Common myeloid progenitor, CD34-positive (primary cell): Measurements from ENCODE around the gene LIN7C.

Experiments
- CTCF ChIA-PET: fragments of 350-600 bp; sonication (Branson Sonifier 250); formaldehyde crosslinking; loops from one replicate; lab custom pipeline; 2021; ENCODE audit warnings: antibody characterized with exemption; lab: Charles Lee
- POLR2A ChIA-PET: fragments of 350-600 bp; sonication (Branson Sonifier 250); formaldehyde crosslinking; loops from one replicate; lab custom pipeline; 2021; ENCODE audit warnings: antibody characterized with exemption; lab: Charles Lee
- DNase-seq, 3 donors: peaks; one replicate each; pipeline versions ENCODE4 v3.0.0 to v3.0.0-alpha.2; 2013
- H3K27ac ChIP-seq, 2 experiments: 1 replicate in 1 of 2; 2 replicates in 1 of 2; pipeline ENCODE4 v1.7.0; 2013; ENCODE audit warnings: inconsistent platforms in 2 of 2, low read length in 2 of 2, mild to moderate bottlenecking in 2 of 2, low read depth in 1 of 2, moderate library complexity in 1 of 2; ENCODE audit not compliant: severe bottlenecking in 2 of 2, insufficient read depth in 1 of 2, poor library complexity in 1 of 2
- H3K27me3 ChIP-seq, 5 experiments: replicated peaks in 2 of 5; 1 replicate in 3 of 5; 2 replicates in 2 of 5; pipeline versions ENCODE4 v1.6.1 to v1.7.0; 2013; ENCODE audit warnings: low read length in 4 of 5, mild to moderate bottlenecking in 2 of 5, moderate library complexity in 2 of 5, inconsistent platforms in 1 of 5; ENCODE audit not compliant: insufficient read depth in 5 of 5, control insufficient read depth in 4 of 5
- H3K36me3 ChIP-seq, 4 experiments: 1 replicate in 2 of 4; 2 replicates in 2 of 4; pipeline versions ENCODE4 v1.6.1 to v1.7.0; 2013; ENCODE audit warnings: low read length in 3 of 4, control low read depth in 1 of 4, mild to moderate bottlenecking in 1 of 4; ENCODE audit not compliant: control insufficient read depth in 4 of 4, insufficient read depth in 4 of 4
- H3K4me1 ChIP-seq, 4 experiments: 1 replicate in 3 of 4; 2 replicates in 1 of 4; pipeline versions ENCODE4 v1.6.1 to v1.7.1; 2013; ENCODE audit warnings: low read length in 3 of 4, mild to moderate bottlenecking in 3 of 4, control low read depth in 1 of 4, inconsistent platforms in 1 of 4, moderate library complexity in 1 of 4; ENCODE audit not compliant: control insufficient read depth in 4 of 4, insufficient read depth in 4 of 4; ENCODE audit errors: control extremely low read depth in 1 of 4
- H3K4me3 ChIP-seq, 7 experiments: 1 replicate in 4 of 7; 2 replicates in 3 of 7; pipeline versions ENCODE4 v1.5.1 to v1.7.0; 2013; ENCODE audit warnings: mild to moderate bottlenecking in 7 of 7, low read length in 6 of 7, moderate library complexity in 6 of 7, inconsistent platforms in 2 of 7, low read depth in 2 of 7, control low read depth in 1 of 7; ENCODE audit not compliant: insufficient read depth in 4 of 7, control insufficient read depth in 1 of 7; ENCODE audit errors: extremely low read depth in 1 of 7
- H3K9me3 ChIP-seq, 5 experiments: 1 replicate in 4 of 5; 2 replicates in 1 of 5; pipeline versions ENCODE4 v1.6.1 to v1.7.1; 2013; ENCODE audit warnings: low read length in 4 of 5, mild to moderate bottlenecking in 2 of 5, inconsistent platforms in 1 of 5, low read depth in 1 of 5, moderate library complexity in 1 of 5; ENCODE audit not compliant: control insufficient read depth in 4 of 5, insufficient read depth in 2 of 5; ENCODE audit errors: control extremely low read depth in 1 of 5
- WGBS: methylation state at CpG from one replicate; pipeline ENCODE4 v1.1.5; 2013; ENCODE audit not compliant: insufficient coverage; 5-methylcytosine and 5-hydroxymethylcytosine counted together

LIN7C gene

GRCh38 chr11:27458182-27458581 is 48.4 kb downstream of the LIN7C start:
- ChIA-PET CTCF (no interaction called here), POLR2A (no interaction called here)
- WGBS: no CpG with 5 or more reads among the region's 2 CpGs
- DNase-seq: no peak
- Histone ChIP-seq H3K4me3 (no peak overlapping the region), H3K27me3 (no peaks in the 10 kb centered on the region), H3K36me3 (no peaks in the 10 kb centered on the region), H3K27ac (no peak overlapping the region), H3K9me3 (no peaks in the 10 kb centered on the region), H3K4me1 (peaks cover 0 to 3% (median 0%) of the 10 kb centered on the region in 4 experiments)

- CTCF ChIA-PET: no interaction called here
- no peak for DNase-seq
Measured at GRCh38 chr11:27456795-27457329, 49.7 kb downstream of the LIN7C start.

DNA sequence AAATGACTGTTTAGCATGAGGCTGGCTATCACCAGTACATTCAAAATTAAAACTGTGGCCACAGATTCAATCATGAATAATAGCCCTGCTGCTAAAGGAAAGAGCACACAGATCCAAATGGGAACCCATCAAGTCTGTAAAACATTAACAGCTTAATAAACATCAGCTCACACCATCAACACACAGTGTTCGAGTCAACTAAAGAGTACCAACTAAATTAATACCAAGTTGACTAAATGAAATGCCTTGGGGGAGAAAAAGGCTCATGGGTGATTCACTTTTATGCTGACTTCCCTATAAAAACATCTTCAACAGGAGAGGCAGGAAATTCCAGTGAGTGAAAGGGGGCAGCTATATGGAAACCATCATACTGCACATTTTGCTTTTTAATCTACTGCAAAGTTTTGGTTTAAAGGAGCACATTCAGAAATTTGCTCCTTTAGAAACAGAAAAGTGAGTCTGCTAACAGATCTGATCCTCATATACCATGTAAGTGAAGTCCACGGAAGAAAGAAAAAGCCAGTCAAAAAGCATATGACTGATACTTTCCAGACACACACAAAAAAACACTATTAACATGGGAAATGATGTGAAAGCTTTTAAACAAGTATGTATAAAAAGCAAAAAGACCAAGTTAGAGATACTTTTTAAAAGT is 50.3 kb downstream of the LIN7C start:
- no CpG with 5 or more reads among the region's 2 CpGs for WGBS

More at GRCh38 chr11:27456795-27457329, 49.7 kb downstream of the LIN7C start:
- POLR2A ChIA-PET: no interaction called here
- Histone ChIP-seq H3K27me3 (no peaks in the 10 kb centered on the region), H3K4me3 (no peak overlapping the region), H3K4me1 (no peaks in the 10 kb centered on the region), H3K36me3 (no peaks in the 10 kb centered on the region), H3K9me3 (no peaks in the 10 kb centered on the region), H3K27ac (no peak overlapping the region)

DNA sequence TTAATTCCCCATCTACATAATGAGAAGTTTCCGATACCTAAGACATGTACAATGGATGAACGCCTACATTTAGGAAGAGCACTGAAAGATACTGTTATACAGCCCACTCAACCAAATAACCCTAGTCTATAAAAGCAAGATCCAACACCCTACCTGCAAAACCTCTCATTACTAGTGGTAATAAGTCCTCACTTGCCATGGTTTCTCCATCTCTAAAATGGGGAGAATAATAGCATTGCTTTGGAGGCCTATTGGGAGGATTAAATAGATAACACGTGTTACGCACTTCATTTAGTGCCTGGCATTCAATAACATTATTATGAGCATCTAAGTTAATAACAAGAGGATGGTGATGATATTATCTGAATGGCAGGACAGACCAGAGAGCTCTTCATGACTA is 50.9 kb downstream of the LIN7C start:
- H3K27ac ChIP-seq: no peak overlapping the region
- DNase-seq: no peak
- H3K27me3 ChIP-seq: no peaks in the 10 kb centered on the region
- CTCF ChIA-PET: interaction anchor here (1.6 kb wide), 1 partner anchor 30 kb away, joined by 4 read pairs; no protein-coding TSS in a partner anchor
- WGBS: 100% methylated on average over 2 of the region's 4 CpGs
- POLR2A ChIA-PET: no interaction called here
- H3K9me3 ChIP-seq: no peaks in the 10 kb centered on the region
- no peaks in the 10 kb centered on the region for H3K36me3 ChIP-seq
- H3K4me3 ChIP-seq: no peak overlapping the region
- H3K4me1 ChIP-seq: no peaks in the 10 kb centered on the region

More for the DNA sequence above, 50.3 kb downstream of the LIN7C start:
- H3K36me3 ChIP-seq: no peaks in the 10 kb centered on the region
- POLR2A ChIA-PET: no interaction called here
- DNase-seq: no peak
- H3K4me1 ChIP-seq: no peaks in the 10 kb centered on the region
- H3K9me3 ChIP-seq: no peaks in the 10 kb centered on the region
- H3K27me3 ChIP-seq: no peaks in the 10 kb centered on the region
- H3K4me3 ChIP-seq: no peak overlapping the region
- CTCF ChIA-PET: no interaction called here
- H3K27ac ChIP-seq: no peak overlapping the region

GRCh38 chr11:27453701-27454100 is 52.9 kb downstream of the LIN7C start:
- Histone ChIP-seq H3K27ac (no peak overlapping the region), H3K4me1 (no peaks in the 10 kb centered on the region), H3K36me3 (no peaks in the 10 kb centered on the region), H3K9me3 (no peaks in the 10 kb centered on the region), H3K27me3 (no peaks in the 10 kb centered on the region), H3K4me3 (no peak overlapping the region)
- ChIA-PET POLR2A (no interaction called here), CTCF (no interaction called here)
- whole genome bisulfite sequencing: 85% methylated on average over 1 of the region's 1 CpG
- no peak for DNase-seq

- no peaks in the 10 kb centered on the region for H3K27me3 ChIP-seq
- DNase-seq: no peak
- no peak overlapping the region for H3K4me3 ChIP-seq
- ChIA-PET POLR2A (no interaction called here), CTCF (no interaction called here)
- 100% methylated on average over 1 of the region's 3 CpGs for whole genome bisulfite sequencing
- no peaks in the 10 kb centered on the region for H3K36me3 ChIP-seq
- H3K9me3 ChIP-seq: no peaks in the 10 kb centered on the region
- H3K27ac ChIP-seq: no peak overlapping the region
- no peaks in the 10 kb centered on the region for H3K4me1 ChIP-seq
Measured at GRCh38 chr11:27452147-27452546, 54.4 kb downstream of the LIN7C start.

- H3K4me1 ChIP-seq: no peaks in the 10 kb centered on the region
- H3K9me3 ChIP-seq: no peaks in the 10 kb centered on the region
- no peak for DNase-seq
- H3K27ac ChIP-seq: no peak overlapping the region
- ChIA-PET POLR2A (no interaction called here), CTCF (no interaction called here)
- 100% methylated on average over 1 of the region's 1 CpG for WGBS
- H3K27me3 ChIP-seq: no peaks in the 10 kb centered on the region
- no peak overlapping the region for H3K4me3 ChIP-seq
- no peaks in the 10 kb centered on the region for H3K36me3 ChIP-seq
Measured at GRCh38 chr11:27451244-27451965, 55.2 kb downstream of the LIN7C start.
